ENCODE data around the gene GPR37.

The GPR37 gene

DNA sequence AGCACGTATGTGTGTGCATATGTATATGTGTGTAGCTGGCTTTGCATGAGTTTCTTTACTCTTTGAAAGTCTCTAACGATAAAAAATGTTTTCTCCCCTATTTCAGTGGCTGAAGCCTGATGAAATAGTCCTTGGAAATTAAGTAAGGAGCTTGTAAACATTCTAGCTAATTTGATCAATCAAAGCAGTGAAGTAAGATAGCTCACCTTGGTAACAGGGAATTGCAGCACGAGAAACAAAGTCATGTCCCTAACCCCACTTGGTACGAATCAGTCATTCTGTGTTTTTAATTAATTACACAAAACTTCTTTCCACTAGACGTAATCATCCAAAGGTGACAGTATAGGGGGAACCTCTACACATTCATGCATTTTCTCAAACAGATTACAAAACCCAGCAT is 41.5 kb downstream of the GPR37 start:
- no peak for DNase-seq

DNA sequence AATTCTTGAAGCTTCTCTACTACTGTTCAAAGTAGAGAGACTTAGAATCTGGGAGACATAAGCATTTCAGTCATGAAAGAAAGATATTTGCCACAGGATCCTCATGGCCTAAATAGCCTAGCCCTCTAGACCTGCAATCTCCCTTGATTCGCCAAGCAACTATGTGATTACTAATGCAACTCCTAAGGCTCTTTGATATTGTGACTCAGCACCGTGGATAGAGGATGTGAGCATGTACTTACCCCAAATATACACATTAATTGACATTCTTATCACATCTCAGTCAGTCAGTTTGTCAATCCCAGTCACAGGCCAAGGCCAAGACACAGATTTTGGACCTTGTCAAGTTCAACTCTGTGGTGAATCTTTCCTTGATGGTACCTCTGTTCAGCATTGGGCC is 42.6 kb downstream of the GPR37 start:
- no peak for DNase-seq

DNA sequence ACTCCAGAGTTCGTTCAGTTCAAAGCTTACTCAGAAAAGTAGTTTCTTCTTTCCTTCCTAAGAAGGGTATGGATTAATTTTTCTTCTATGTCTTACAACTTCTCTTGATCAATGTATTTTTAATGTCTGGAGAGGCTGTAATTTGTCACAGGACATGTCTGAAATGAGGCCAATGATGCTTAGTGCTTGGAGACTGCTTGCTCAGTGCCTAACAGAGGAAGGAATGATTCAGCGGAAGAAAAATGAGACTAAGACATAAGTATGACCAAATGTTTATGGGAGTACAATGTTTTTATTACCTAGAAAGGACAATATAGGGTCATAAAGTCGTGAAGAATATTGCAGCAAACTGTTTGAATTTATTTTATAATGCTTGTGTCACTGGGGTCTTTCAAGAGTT is 43.3 kb downstream of the GPR37 start:
- no peak for DNase-seq

DNA sequence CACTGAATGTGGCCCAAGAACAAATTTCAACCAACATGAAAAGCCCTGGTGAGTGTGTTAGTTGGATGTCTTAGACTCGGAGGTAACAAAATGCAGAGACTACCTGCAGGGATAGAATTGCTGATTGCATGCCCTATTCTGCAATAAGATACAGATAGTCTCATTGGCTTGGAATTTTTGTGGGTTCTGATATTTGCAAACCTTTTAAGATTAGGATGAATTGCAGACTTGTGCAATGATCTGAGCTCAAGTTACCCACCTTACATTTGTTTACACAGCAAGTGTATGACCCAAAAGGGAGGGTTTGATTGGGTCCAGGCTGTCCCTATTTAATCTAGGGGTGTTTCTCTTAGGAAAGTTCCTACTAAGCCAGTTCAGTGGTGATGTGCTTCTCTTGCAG is 45.4 kb downstream of the GPR37 start:
- no peak for DNase-seq

GRCh38 chr7:124718032-124718766 is 47.4 kb downstream of the GPR37 start:
- DNase-seq, result no peak

- DNase-seq, result no peak
Observed at GRCh38 chr7:124716894-124717293, 48.7 kb downstream of the GPR37 start.

GRCh38 chr7:124713086-124713485 is 52.5 kb downstream of the GPR37 start:
- no peak for DNase-seq

DNA sequence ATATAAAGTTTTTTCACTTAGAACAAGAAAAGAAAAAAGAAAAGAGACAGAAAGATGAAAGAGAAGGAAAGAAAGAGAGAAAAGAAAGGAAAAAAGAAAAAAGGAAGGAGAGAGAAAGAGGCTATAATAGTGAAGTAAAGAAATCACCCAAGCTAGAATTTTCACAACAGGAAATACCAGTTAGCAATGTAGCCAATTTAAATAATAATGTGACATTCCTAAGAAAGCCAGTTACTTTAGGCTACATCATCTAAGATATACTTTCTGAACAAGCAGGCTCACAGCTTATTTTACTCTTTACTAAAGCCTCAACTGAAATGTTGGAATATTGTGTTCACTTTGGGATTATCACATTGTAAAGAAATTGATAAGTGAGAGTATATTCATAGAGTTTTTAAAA is 53.6 kb downstream of the GPR37 start:
- DNase-seq, result no peak

- no peak for DNase-seq
Observed at GRCh38 chr7:124702385-124702784, 63.2 kb downstream of the GPR37 start.

DNA sequence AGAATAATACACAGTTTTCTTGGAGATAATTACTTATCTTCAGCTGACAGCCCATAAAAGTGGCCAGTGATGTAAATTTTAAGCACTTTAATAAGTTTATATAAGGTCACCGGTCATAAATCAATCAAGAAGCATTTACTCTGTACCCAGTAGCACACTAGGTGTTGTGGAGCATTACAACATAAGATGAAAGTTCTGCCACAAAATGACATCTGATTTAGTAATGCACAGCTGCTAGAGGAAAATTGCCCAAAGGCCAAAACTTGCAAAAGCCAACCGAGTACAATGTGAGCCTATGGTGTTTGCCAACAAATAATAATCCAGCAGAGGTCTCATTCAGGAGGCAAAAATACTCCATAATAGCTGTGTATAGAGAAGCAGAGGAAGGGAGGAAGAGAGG is 63.6 kb downstream of the GPR37 start:
- DNase-seq, result no peak

DNA sequence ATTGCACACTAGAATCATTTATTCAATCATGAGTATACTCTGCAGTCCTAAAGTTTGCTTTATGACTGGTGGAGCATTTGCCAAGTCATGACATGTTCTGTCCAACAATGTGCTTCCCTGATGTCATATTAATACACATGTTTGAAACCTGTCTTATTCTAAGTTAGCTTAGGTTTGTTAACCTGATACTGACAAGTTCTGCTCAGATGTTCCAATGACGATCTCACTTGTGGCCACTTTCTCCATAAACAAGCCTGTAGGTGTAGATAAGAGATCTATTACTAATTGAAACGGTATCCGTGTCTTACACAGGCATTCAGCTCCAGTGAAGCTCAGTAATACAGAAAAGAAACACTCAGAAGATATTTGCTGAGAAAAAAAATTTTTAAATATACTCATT is 64.9 kb downstream of the GPR37 start:
- no peak for DNase-seq

GRCh38 chr7:124698964-124699363 is 66.6 kb downstream of the GPR37 start:
- DNase-seq, result no peak

GRCh38 chr7:124697746-124698145 is 67.8 kb downstream of the GPR37 start:
- DNase-seq, result no peak
